Body of pancreas (tissue), 4 donors: ENCODE measurements around the gene CENPM. TPM values are rescaled to one million over a fixed set of nuclear protein-coding genes. Genes with fewer than 3 reads are reported as not detected.

ENCODE experiments used
- ATAC-seq: fragments of 150-250 bp; one replicate; pipeline ENCODE4 v1.9.1; 2016
- DNase-seq, 4 donors: peaks; one replicate each; pipeline ENCODE4 v3.0.0-alpha.2; 2019
- H3K27ac ChIP-seq, 4 donors: fragments of 200-600 bp; sonication (generic); 1 replicate in 3 of 4; 2 replicates in 1 of 4; pipeline versions ENCODE4 v1.5.1 to v1.6.1; 2016 to 2019; ENCODE audit warnings: mild to moderate bottlenecking in 1 of 4, mixed read lengths in 1 of 4, moderate library complexity in 1 of 4
- H3K27me3 ChIP-seq, 2 donors: fragments of 200-600 bp; sonication (generic); one replicate each; pipeline ENCODE4 v1.6.0; 2016; ENCODE audit warnings: mild to moderate bottlenecking in 1 of 2
- H3K36me3 ChIP-seq, 2 donors: fragments of 200-600 bp; sonication (generic); replicated peaks in 1 of 2; 2 replicates each; pipeline ENCODE4 v1.5.1; 2016; ENCODE audit warnings: low read depth in 2 of 2; ENCODE audit not compliant: insufficient read depth in 1 of 2
- H3K4me1 ChIP-seq: fragments of 200-600 bp; sonication (generic); one replicate; pipeline ENCODE4 v1.6.0; 2016
- H3K4me3 ChIP-seq, 2 donors: fragments of 200-600 bp; sonication (generic); 1 replicate in 1 of 2; 2 replicates in 1 of 2; pipeline ENCODE4 v1.5.1; 2016 to 2019
- H3K9me3 ChIP-seq, 3 donors: fragments of 200-600 bp; sonication (generic); 1 replicate in 2 of 3; 2 replicates in 1 of 3; pipeline ENCODE4 v1.5.1; 2016
- POLR2A ChIP-seq, 3 donors: fragments of 450-650 bp; IDR thresholded peaks; one replicate each; pipeline ENCODE4 v1.6.1; 2016; ENCODE audit warnings: antibody characterized with exemption in 3 of 3, mild to moderate bottlenecking in 2 of 3
- WGBS, 2 donors: methylation state at CpG; one replicate each; pipeline ENCODE4 v1.1.5; 2017; 5-methylcytosine and 5-hydroxymethylcytosine counted together
- intact Hi-C: fragments of 100-400 bp; cut with DNase I; formaldehyde crosslinking; loops from one replicate; pipeline ENCODE4 v1.15.1; 2023
- total RNA-seq, 2 donors: library from RNA; depleted of rRNA; stranded (reverse); fragments of >200 nt; gene quantifications; one replicate each; pipeline ENCODE4 v1.1.0, GENCODE V29; 2016
- TF ChIP-seq, protein P1 (sequence below), 7 experiments: fragments of 450-650 bp in 4 of 7; fragments of 200-600 bp in 3 of 7; sonication (generic) in 3 of 7; IDR thresholded peaks; one replicate each; pipeline ENCODE4 v1.5.1; 2016 to 2019; ENCODE audit warnings: antibody characterized with exemption in 7 of 7

CENPM gene
- total RNA-seq, 2 donors from 2014 or later = not detected

DNA sequence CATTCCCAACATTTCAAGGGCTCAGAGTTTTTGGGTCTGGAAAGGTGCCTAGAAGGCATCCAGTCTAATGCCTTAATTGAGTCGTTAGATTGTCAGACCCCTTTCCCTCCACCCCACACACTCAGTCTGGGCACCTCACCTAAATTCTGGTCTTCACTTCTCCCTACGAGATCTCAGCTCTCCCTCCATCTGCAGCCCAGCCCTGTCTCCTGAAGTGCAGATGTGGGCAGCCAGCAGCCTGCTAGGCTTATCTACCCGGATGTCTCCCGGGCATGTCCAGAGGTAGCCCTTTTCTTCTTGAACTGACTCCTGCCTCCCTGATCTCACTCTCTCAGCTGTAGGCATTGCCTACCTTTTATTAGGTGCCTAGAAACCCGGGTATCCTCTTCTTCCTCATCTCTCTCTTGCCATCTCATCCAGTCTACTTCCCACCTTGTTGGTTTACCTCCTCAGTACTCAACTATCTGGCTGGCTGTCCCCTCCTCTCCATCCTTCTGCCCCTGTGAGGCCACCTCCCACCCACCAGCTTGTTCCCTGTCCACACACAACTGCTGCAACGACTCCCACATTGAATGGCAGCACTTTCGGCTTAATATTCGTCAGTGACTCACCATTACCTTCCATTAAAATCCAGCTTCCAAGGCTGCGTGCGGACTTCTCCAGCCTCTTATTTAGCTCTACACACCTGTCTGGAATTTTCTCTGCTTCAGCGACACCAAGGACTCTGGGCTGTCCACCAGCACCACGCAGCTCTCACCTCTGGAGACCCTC, 28.5 kb upstream of the CENPM start:
- H3K27me3 ChIP-seq = peaks cover 0 to 8% of the 10 kb centered on the region in 2 donors
- H3K4me1 ChIP-seq = peaks cover 12% of the 10 kb centered on the region
- 48 to 49% methylated on average over 12 of the region's 12 CpGs for WGBS, 2 donors
- no peak for ATAC-seq
- no peak overlapping the region for H3K4me3 ChIP-seq
- no peaks in the 10 kb centered on the region for H3K36me3 ChIP-seq
- no peak overlapping the region for H3K27ac ChIP-seq
- TF ChIP-seq, protein P1, sequence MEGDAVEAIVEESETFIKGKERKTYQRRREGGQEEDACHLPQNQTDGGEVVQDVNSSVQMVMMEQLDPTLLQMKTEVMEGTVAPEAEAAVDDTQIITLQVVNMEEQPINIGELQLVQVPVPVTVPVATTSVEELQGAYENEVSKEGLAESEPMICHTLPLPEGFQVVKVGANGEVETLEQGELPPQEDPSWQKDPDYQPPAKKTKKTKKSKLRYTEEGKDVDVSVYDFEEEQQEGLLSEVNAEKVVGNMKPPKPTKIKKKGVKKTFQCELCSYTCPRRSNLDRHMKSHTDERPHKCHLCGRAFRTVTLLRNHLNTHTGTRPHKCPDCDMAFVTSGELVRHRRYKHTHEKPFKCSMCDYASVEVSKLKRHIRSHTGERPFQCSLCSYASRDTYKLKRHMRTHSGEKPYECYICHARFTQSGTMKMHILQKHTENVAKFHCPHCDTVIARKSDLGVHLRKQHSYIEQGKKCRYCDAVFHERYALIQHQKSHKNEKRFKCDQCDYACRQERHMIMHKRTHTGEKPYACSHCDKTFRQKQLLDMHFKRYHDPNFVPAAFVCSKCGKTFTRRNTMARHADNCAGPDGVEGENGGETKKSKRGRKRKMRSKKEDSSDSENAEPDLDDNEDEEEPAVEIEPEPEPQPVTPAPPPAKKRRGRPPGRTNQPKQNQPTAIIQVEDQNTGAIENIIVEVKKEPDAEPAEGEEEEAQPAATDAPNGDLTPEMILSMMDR (IDR thresholded peaks at IDR 0.05) = no peak
- no peak for TF ChIP-seq POLR2A (IDR thresholded peaks at IDR 0.05)
- intact Hi-C loops = no loop called here
- H3K9me3 ChIP-seq = no peaks in the 10 kb centered on the region
- no peak for DNase-seq

DNA sequence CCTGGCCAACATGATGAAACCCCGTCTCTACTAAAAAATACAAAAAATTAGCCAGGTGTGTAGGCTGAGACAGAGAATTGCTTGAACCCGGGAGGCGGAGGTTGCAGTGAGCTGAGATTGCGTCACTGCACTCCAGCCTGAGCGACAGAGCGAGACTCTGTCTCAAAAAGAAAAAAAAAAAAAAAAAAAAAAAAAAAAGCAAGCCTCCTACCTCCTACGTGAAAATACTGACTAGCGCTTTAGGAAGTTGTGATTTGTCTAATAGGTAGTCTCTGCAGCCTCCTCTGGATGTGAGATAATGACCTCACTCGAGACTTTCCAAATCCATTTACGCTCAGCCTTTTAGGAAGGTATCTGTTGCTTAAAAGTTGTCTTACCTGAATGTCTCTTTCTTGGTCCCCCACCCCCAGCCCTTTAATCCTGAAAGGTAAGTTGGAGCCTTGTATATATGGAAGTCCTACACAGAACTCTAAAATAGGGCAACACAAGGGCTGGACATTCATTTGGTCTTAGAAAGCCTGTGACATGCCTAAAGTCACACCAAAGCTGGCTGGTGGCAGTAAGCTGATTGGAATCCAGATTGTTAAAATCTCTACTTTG, 27.8 kb upstream of the CENPM start:
- TF ChIP-seq POLR2A (IDR thresholded peaks at IDR 0.05) = no peak
- TF ChIP-seq, protein P1 (IDR thresholded peaks at IDR 0.05) = no peak
- WGBS, 2 donors = 61 to 64% methylated on average over 10 of the region's 10 CpGs
- DNase-seq = no peak
- no peak overlapping the region for H3K27ac ChIP-seq
- H3K9me3 ChIP-seq = no peaks in the 10 kb centered on the region
- H3K36me3 ChIP-seq = no peaks in the 10 kb centered on the region
- H3K4me3 ChIP-seq = no peak overlapping the region
- intact Hi-C loops = no loop called here
- no peak for ATAC-seq
- H3K4me1 ChIP-seq = peaks cover 12% of the 10 kb centered on the region
- H3K27me3 ChIP-seq = peaks cover 0 to 8% of the 10 kb centered on the region in 2 donors

DNA sequence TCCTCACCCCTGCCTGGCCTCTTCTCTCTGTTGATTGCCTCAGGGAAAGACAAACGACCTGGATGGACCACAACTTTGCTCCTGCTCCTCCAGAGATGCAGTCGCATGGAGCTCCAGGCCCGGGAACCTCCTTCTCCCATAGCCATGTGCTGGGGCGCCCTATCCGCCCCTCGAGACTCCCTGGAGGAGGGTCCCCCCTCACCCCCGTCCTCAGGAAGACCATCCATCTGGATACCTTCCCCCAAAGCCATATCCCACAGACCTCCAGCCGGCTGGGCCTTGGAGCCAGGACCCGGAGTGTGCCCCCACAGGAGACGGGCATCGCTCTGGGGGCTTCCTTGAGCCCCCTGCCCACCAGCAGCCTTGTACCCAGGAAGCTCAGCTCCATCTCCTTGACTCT, 24.5 kb upstream of the CENPM start:
- ATAC-seq = no peak
- Histone ChIP-seq H3K4me1 (peaks cover 5% of the 10 kb centered on the region), H3K27me3 (no peaks in the 10 kb centered on the region), H3K9me3 (no peaks in the 10 kb centered on the region), H3K36me3 (no peaks in the 10 kb centered on the region), H3K4me3 (no peak overlapping the region), H3K27ac (no peak overlapping the region)
- DNase-seq = no peak
- no peak for TF ChIP-seq POLR2A (IDR thresholded peaks at IDR 0.05)
- TF ChIP-seq, protein P1 (IDR thresholded peaks at IDR 0.05) = no peak
- intact Hi-C loops = no loop called here
- WGBS, 2 donors = 65 to 72% methylated on average over 8 to 11 of the region's 11 CpGs

DNA sequence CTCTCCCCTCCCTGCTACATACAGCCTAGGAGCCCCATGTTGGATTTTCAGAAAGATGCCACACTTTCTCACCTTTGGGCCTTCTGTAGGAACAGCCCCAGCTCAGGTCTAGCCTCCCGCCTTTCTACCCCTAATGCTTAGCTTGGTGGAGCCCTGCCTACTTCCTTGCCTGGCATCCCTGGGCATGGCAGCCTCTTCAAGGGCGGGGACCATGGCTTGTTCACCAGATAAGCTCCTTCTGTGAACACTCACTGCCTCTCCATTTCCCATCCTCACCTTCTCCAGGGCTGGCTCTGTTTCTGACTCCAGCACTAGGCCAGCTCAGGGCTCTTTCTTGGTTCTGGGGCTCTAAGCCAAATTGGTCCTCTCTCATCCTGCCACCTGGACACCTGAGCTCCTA, 23.6 kb upstream of the CENPM start:
- Histone ChIP-seq H3K27ac (no peak overlapping the region), H3K36me3 (no peaks in the 10 kb centered on the region), H3K9me3 (no peaks in the 10 kb centered on the region), H3K4me1 (no peaks in the 10 kb centered on the region), H3K4me3 (no peak overlapping the region), H3K27me3 (no peaks in the 10 kb centered on the region)
- intact Hi-C loops = no loop called here
- ATAC-seq = no peak
- DNase-seq = no peak
- no peak for TF ChIP-seq POLR2A (IDR thresholded peaks at IDR 0.05)
- TF ChIP-seq, protein P1 (IDR thresholded peaks at IDR 0.05) = no peak
- 75 to 83% methylated on average over 2 of the region's 2 CpGs for WGBS, 2 donors
